Nephron (organoid): Measurements from ENCODE around the gene CPLX3.

Experiments
- H3K27ac Mint-ChIP-seq, 3 experiments: 2 replicates each; pipeline ENCODE4 v1.8.0; 2020; ENCODE audit warnings: mixed read lengths in 3 of 3, mild to moderate bottlenecking in 2 of 3, moderate library complexity in 1 of 3
- H3K27me3 Mint-ChIP-seq: 2 replicates; pipeline ENCODE4 v1.8.0; 2021; ENCODE audit warnings: low read depth, mild to moderate bottlenecking, moderate library complexity, mixed read lengths
- H3K36me3 Mint-ChIP-seq: 2 replicates; pipeline ENCODE4 v1.8.0; 2020; ENCODE audit warnings: low read depth, mixed read lengths
- H3K4me1 Mint-ChIP-seq: 2 replicates; pipeline ENCODE4 v1.8.0; 2020; ENCODE audit warnings: mixed read lengths
- H3K4me3 Mint-ChIP-seq, 3 experiments: 2 replicates each; pipeline ENCODE4 v1.8.0; 2020; ENCODE audit warnings: mild to moderate bottlenecking in 3 of 3, mixed read lengths in 3 of 3, moderate library complexity in 2 of 3
- H3K9me3 Mint-ChIP-seq: 2 replicates; pipeline ENCODE4 v1.8.0; 2020; ENCODE audit warnings: mixed read lengths
- CTCF ChIP-seq, 3 experiments: fragments of 200-600 bp; sonication (generic); IDR thresholded peaks; one replicate each; pipeline ENCODE4 v1.5.0; 2021; ENCODE audit warnings: antibody characterized with exemption in 3 of 3; ENCODE audit not compliant: unreplicated experiment in 3 of 3

CPLX3 gene

GRCh38 chr15:74821091-74821789 lies 5.2 kb upstream of the CPLX3 start:
- H3K4me3 Mint-ChIP-seq: no peak overlapping the region
- no peak for TF ChIP-seq CTCF (IDR thresholded peaks at IDR 0.05; ENCODE audit: unreplicated experiment in 3 of 3)
- no peaks in the 10 kb centered on the region for H3K9me3 Mint-ChIP-seq
- no peak overlapping the region for H3K27ac Mint-ChIP-seq
- H3K36me3 Mint-ChIP-seq: no peaks in the 10 kb centered on the region
- no peaks in the 10 kb centered on the region for H3K4me1 Mint-ChIP-seq
- H3K27me3 Mint-ChIP-seq: peaks cover 52% of the 10 kb centered on the region

GRCh38 chr15:74821790-74822158 lies 4.7 kb upstream of the CPLX3 start:
- H3K4me3 Mint-ChIP-seq: no peak overlapping the region
- H3K27ac Mint-ChIP-seq: no peak overlapping the region
- H3K27me3 Mint-ChIP-seq: peaks cover 55% of the 10 kb centered on the region
- H3K36me3 Mint-ChIP-seq: no peaks in the 10 kb centered on the region
- no peak for TF ChIP-seq CTCF (IDR thresholded peaks at IDR 0.05; ENCODE audit: unreplicated experiment in 3 of 3)
- H3K9me3 Mint-ChIP-seq: no peaks in the 10 kb centered on the region
- no peaks in the 10 kb centered on the region for H3K4me1 Mint-ChIP-seq

GRCh38 chr15:74822233-74822632 lies 4.2 kb upstream of the CPLX3 start:
- H3K36me3 Mint-ChIP-seq: no peaks in the 10 kb centered on the region
- no peak overlapping the region for H3K27ac Mint-ChIP-seq
- no peak for TF ChIP-seq CTCF (IDR thresholded peaks at IDR 0.05; ENCODE audit: unreplicated experiment in 3 of 3)
- peaks cover 60% of the 10 kb centered on the region for H3K27me3 Mint-ChIP-seq
- H3K4me3 Mint-ChIP-seq: no peak overlapping the region
- no peaks in the 10 kb centered on the region for H3K9me3 Mint-ChIP-seq
- no peaks in the 10 kb centered on the region for H3K4me1 Mint-ChIP-seq

GRCh38 chr15:74823324-74823723 lies 3.1 kb upstream of the CPLX3 start:
- H3K27me3 Mint-ChIP-seq: peaks cover 71% of the 10 kb centered on the region
- H3K4me1 Mint-ChIP-seq: no peaks in the 10 kb centered on the region
- H3K4me3 Mint-ChIP-seq: no peak overlapping the region
- no peak overlapping the region for H3K27ac Mint-ChIP-seq
- H3K9me3 Mint-ChIP-seq: no peaks in the 10 kb centered on the region
- H3K36me3 Mint-ChIP-seq: no peaks in the 10 kb centered on the region
- no peak for TF ChIP-seq CTCF (IDR thresholded peaks at IDR 0.05; ENCODE audit: unreplicated experiment in 3 of 3)

- Mint-ChIP-seq H3K4me1 (no peaks in the 10 kb centered on the region), H3K27me3 (peaks cover 79% of the 10 kb centered on the region), H3K27ac (no peak overlapping the region), H3K4me3 (no peak overlapping the region), H3K9me3 (no peaks in the 10 kb centered on the region), H3K36me3 (no peaks in the 10 kb centered on the region)
- no peak for TF ChIP-seq CTCF (IDR thresholded peaks at IDR 0.05; ENCODE audit: unreplicated experiment in 3 of 3)
Observed at GRCh38 chr15:74824976-74825375, 1.5 kb upstream of the CPLX3 start.

GRCh38 chr15:74825866-74826265 lies 561 bp upstream of the CPLX3 start:
- no peak for TF ChIP-seq CTCF (IDR thresholded peaks at IDR 0.05; ENCODE audit: unreplicated experiment in 3 of 3)
- Mint-ChIP-seq H3K4me3 (no peak overlapping the region), H3K27me3 (peaks cover 84% of the 10 kb centered on the region), H3K27ac (no peak overlapping the region), H3K4me1 (no peaks in the 10 kb centered on the region), H3K9me3 (no peaks in the 10 kb centered on the region), H3K36me3 (no peaks in the 10 kb centered on the region)
